SKM-1 (cell line): ENCODE measurements around the gene MAPK12.

ENCODE experiments used
- DNase-seq: peaks from one replicate; lab custom pipeline; 2025; ENCODE audit not compliant: unreplicated experiment; lab: John Stamatoyannopoulos, UW

Gene MAPK12

DNA sequence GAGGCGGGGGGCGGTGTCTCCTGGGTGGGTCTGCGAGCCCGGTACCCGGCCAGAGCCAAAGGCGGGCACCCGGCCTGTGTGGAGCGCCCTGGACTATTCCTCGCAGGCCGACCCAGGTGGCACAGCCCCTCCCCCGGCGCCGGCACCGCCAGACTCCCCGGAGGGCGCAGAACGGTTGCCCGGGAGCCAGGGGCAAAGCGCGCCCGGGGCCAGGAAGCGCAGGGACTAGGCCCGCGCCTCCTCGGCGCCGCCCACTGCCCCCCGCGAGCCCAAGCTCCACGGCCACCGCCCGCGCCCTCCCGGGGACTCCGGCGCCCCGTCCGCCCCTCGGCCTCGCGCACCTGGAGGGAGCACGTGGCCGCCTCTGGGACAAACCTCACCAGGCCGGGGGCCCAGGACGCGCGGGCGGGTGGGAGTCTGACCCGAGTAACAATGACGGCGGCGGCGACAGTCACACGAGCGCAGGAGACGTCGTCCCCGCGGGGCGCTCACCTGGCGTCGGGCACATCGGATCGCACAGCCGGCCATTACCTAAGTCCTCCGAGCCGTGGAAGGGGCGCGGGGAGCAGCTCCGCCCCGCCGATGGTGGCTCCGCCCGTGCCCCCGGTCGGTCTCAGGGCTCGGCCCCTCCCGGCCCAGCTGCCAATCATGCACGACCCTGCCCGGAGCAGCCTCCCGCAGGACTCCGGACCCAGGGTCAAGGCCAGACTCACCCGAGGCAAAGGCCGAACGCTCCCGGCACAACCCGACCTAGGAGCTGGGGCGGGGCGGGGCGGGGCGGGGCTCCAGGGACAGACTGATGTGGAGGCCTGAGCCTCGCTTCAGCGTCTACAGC is 38.5 kb upstream of the MAPK12 start:
- no peak for DNase-seq

DNA sequence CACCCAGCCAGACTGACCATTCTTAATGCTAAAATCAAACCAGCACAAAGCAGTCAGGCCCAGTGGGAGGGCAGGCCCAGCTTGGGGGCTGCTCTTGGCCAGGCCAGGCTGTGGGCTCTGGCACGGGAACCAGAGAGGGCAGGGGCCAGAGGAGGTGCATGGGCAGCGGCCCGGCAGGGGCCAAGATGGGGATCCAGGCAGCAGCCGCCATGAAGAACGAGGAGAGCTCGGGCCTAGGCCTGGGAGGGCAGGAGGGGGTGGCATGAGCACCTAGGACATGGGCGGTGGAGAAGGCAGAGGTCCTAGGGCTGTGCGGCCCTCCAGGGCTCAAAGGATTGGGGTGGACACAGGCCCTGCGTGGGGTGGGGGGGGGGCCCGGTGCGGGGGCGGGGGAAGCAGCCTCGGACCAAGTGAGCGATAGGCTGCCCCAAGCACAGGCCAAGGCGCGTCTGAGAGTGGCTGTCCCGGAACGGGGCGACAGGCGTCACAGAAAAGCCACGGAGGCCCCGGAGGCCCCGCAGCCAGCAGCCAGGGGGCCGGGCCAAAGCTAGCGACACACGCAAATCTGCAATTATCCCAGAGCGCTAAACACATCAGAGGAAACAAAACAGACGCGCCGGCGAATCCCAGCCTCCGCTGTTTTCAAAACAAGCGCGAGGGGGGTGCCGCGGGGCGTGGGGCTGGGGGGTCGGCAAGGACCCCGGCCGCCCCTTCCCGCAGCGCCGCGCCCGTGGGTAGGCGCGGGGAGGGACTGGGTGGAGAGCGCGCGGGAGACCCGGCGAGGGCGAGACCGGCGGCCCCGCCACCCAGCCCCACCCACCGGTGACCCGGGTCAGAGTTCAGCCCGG is 37.7 kb upstream of the MAPK12 start:
- no peak for DNase-seq

- DNase-seq, result no peak
Measured at GRCh38 chr22:50298266-50298637, 36.8 kb upstream of the MAPK12 start.

GRCh38 chr22:50297510-50298265 is 36.2 kb upstream of the MAPK12 start:
- DNase-seq, result no peak

DNA sequence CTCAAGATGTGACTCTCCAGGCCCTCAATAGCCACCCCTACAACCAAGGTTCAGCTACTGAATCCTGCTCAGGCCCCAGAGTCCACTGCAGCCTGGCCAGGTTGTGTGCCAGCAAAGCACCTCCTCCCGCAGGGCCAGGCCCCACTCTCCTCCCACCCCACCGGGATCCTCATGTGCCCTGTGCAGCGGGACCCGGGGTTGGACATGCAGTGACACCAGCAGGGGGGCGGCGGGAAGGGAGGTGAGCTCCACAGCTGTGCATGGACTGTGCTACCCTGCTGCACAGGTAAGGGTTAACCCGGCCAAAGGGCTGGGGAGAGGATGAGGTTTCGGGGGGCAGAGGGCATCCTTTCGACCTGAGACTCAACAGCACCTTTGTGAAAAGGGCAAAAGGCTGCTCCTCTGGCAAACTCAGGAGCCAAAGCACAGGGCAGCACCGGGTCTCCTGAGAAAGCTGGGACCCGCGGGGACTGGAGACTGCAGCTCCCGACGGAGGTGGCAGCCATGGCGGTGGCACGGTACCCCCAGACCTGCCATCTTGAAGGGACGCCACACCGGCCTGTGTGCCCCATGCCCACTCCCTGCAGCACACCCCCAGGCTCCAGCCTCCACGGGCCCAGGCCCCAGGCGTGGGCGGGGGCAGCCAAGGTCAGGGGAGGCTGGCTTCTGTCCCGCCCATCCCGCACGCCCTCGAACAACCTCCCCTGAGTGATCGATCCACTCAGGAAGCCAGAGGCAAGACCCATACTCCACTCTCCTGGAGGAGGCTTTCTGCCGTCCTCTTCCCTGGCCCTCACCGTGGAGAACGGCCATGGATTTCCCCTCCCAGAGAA is 35.4 kb upstream of the MAPK12 start:
- no peak for DNase-seq

GRCh38 chr22:50294319-50294656 is 32.8 kb upstream of the MAPK12 start:
- no peak for DNase-seq

- DNase-seq, result no peak
Measured at GRCh38 chr22:50293441-50294318, 32.2 kb upstream of the MAPK12 start.

- no peak for DNase-seq
Measured at GRCh38 chr22:50292643-50293440, 31.4 kb upstream of the MAPK12 start.

GRCh38 chr22:50289942-50290630 is 28.6 kb upstream of the MAPK12 start:
- DNase-seq, result no peak

GRCh38 chr22:50289151-50289941 is 27.9 kb upstream of the MAPK12 start:
- DNase-seq, result no peak

GRCh38 chr22:50287731-50288130 is 26.2 kb upstream of the MAPK12 start:
- no peak for DNase-seq

DNA sequence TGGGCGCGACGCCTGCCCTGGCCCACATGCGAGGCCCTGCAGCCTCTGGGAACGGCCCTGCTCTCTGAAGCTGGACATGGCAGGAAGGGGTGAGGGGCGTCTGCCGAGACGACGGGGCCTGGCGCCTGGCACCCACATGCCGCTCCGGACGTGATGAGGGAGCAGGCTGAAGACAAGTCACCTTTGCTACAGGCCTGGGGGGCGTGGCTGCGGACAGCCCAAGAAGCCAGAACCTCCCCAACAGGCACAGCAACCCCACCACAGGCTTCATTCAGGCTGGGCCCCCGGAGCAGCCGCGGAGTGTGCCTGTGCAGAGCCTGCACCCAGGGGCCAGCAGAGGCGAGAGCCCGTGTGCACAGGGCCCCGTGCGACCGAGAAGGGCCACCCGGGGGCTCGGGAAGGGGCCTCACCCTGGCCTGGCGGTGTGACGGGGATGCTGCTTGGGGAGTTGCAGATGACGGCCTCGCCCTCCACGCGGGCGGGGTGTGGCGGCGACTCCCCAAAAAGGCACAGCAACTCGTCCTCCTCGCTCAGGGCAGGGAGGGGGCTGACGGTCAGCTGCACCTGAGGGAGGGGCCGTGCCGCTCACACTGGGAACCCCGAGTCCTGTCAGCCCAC is 25.3 kb upstream of the MAPK12 start:
- no peak for DNase-seq

- no peak for DNase-seq
Measured at GRCh38 chr22:50286275-50286674, 24.8 kb upstream of the MAPK12 start.

DNA sequence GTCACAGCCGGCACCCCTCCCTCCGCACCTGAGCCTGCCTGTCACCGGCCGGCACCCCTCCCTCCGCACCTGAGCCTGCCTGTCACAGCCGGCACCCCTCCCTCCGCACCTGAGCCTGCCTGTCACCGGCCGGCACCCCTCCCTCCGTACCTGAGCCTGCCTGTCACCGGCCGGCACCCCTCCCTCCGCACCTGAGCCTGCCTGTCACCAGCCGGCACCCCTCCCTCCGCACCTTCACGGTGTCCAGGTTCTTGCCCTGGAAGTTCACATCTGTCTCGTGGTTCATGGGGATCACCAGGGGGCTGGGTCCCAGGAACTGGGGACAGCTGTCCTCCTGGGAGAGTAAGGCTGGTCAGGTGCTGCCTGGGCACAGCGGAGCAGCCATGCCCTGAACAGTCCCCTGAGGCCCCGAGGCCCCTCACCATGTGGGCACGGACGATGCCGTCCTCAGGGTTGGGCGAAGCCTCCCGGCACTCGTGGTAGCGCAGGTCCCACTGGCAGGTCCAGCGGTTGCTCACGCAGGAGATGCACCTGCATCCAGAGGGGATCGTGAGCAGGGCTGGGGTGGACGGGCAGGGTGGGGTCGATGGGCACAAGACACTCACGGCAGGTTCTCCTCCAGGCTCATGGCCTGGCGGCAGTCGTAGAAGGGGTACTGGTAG is 24.2 kb upstream of the MAPK12 start:
- DNase-seq, result no peak

DNA sequence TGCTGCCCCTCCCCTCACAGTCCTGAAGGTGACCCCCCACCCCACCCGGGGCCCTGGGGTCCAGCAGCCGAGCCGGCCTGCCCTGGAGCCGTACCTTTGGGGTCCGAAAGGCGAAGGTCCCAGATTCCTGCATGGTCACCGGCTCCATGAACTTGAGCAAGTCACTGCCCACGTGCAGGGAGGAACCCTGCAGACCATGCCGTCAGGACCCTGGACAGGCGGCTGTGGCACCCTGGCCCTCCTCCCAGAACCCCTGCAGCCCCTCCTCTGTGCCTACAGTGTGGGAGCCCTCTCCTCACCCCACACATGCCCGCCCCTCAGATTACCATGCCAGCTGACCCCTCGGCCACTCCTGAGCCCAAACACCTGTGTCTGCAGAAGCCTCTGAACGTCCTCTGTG is 23.0 kb upstream of the MAPK12 start:
- DNase-seq, result no peak

GRCh38 chr22:50283821-50284220 is 22.3 kb upstream of the MAPK12 start:
- no peak for DNase-seq
